K562 treated with DMSO at 1 percent for 24 hours (cell line): ENCODE data around the gene FBXL19. TPM values are rescaled to one million over a fixed set of nuclear protein-coding genes. Genes with fewer than 3 reads are reported as not detected.

Experiments used
- total RNA-seq: library from RNA; unstranded; fragments of 300-600 nt; gene quantifications from 2 replicates; pipeline ENCODE4 v1.2.3, GENCODE V29; 2022; ENCODE audit warnings: low read depth; ENCODE audit not compliant: insufficient read depth

FBXL19 gene, protein sequence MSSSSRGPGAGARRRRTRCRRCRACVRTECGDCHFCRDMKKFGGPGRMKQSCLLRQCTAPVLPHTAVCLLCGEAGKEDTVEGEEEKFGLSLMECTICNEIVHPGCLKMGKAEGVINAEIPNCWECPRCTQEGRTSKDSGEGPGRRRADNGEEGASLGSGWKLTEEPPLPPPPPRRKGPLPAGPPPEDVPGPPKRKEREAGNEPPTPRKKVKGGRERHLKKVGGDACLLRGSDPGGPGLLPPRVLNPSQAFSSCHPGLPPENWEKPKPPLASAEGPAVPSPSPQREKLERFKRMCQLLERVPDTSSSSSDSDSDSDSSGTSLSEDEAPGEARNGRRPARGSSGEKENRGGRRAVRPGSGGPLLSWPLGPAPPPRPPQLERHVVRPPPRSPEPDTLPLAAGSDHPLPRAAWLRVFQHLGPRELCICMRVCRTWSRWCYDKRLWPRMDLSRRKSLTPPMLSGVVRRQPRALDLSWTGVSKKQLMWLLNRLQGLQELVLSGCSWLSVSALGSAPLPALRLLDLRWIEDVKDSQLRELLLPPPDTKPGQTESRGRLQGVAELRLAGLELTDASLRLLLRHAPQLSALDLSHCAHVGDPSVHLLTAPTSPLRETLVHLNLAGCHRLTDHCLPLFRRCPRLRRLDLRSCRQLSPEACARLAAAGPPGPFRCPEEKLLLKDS
- 30.5 TPM in 2 replicates for total RNA-seq

GRCh38 chr16:30923554-30924075, at the start of gene FBXL19:
Gene FBXL19 (plus strand): TSS chr16:30923572. CDS start chr16:30925755, 2,183 bp downstream.

DNA sequence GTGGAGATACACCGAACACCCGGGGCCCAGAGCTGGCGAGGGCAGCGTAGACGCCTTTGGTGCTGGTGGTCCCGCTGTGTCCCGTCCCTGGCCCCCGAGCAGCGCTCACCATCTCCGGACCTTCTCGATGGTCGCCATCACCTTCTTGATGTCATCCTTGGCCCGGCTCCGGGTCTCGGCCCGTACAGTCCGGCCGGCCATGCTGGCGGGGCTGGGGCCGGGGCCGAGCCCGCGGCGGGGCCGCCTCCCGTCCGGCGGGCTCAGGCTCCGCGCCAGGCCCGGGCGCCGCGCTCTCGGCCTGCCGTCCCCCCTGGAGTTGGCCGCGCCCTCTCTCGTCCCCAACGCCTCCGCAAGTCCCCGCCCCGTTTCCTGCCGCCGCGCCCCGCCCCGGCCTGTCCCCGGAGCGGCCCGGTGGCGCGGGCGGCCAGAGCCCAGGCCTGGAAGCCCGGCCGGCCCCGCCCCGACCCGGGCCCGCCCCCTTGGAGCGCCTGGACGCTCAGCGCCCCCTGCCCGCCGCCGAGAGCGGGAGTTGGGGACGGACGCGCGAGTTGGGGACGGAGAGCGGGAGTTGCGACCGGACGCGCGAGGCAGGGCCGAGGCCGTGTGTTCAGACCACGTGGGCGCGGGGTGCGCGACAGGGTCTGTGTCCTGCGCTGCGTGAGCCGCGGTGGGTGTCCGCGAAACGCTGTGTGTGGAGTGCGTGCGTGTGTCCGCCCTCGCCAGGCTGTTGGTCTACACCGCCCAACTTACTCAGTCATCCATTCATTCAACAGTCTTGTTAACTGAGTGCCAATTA, 29.4 kb upstream of the FBXL19 start, which contains the start of gene BCL7C:
TSS of gene BCL7C (minus strand) at position 334 of the 796 bp plus-strand sequence. CDS start at position 201, 133 bp downstream.

DNA sequence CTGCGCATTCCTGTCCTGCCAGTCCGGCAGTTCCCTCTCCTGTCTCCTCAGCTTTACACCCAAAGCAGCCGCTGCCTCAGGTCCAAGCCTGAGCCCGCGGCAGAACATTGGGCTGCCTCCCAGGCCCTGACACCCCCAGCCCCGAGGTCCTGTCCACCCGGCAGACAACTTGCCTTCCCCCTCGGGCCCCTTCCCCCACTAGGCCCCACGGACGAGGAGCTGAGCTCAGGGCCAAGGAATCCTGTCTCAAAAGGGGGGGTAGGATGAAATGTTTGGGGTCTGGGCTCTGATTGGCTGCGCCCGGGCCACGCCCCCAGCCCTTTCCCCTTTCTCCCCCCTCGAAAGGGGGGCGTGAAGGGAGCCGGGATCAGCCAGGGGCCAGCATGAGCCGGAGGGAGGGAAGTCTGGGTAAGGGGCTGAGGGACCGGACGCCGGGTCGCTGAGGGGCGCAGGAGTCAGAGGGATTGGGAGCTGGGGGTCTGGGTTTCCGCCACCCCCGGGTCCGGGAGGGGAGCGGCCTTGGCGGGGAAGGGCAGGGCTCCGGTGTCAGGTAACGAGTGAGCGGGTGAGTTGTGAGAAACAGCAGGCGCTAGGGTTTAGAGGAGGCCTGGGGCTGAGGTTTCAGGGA, 27.0 kb upstream of the FBXL19 start, which contains the start of gene CTF1:
TSS of gene CTF1 (plus strand) at position 354 of the 628 bp plus-strand sequence. CDS start at position 384, 30 bp downstream.

GRCh38 chr16:30948667-30949649, 25.6 kb downstream of the FBXL19 start, which contains the start of gene ORAI3:
Gene ORAI3 (plus strand): TSS chr16:30949068. CDS start chr16:30949290, 222 bp downstream.

DNA sequence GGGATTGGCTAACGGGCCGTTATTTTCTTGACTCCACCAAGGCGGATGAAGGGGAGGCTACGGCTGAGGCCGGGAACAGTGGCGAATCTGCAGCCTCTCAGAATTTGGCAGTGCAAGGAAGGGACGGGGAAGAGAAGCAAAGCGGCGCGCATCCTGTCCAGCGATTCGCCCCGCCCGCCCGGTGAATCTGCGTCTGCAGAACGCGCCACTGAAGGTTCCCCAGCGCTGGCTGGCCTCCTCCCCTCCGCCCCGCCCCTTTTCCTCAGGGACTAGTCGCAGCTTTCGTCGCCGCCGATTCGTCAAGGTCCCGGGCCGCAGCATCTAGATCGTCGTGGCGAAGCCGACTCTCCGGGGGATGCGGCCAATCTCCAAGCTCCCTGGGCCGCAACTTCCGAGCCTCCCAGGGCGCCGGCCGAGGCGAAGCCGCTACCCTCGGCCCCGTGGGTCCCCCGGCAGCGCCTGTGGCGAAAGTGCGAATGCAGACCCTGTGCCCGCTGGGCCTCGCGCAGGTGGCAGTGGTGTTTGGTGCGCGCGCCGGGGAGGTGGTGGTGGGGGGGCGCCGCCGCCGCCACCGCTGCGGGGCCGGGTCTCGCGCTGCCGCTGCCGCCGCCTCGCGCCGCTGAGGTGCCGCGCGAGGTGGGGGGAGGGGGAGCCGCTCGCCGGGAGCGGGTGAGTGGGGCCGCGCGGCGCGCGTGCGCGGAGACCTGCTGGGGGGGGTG, 34.2 kb downstream of the FBXL19 start, which contains the start of gene SETD1A:
TSS of gene SETD1A (plus strand) at position 299 of the 719 bp plus-strand sequence. CDS start 978 bp downstream, outside the sequence.

GRCh38 chr16:30984669-30985400, 61.5 kb downstream of the FBXL19 start, which contains the start of gene HSD3B7:
Gene HSD3B7 (plus strand): TSS chr16:30985207. CDS start chr16:30985659, 452 bp downstream.

Other genes starting within 250 kb of the FBXL19 start
- 30.5 and 36.6 TPM in 2 replicates for gene SRCAP, start 224.4 kb upstream of the FBXL19 start, total RNA-seq
- gene PHKG2, start 175.1 kb upstream of the FBXL19 start, total RNA-seq: 50.6 and 51.7 TPM in 2 replicates
- gene CFAP119, start 161.5 kb upstream of the FBXL19 start, total RNA-seq: 12.9 and 15.0 TPM in 2 replicates
- 95.9 and 110 TPM in 2 replicates for gene RNF40, start 161.2 kb upstream of the FBXL19 start, total RNA-seq
- gene ZNF629, start 136.4 kb upstream of the FBXL19 start, total RNA-seq: 16.4 and 17.8 TPM in 2 replicates
- gene BCL7C, start 29.5 kb upstream of the FBXL19 start, total RNA-seq: 39.7 and 39.8 TPM in 2 replicates
- gene CTF1, start 27.0 kb upstream of the FBXL19 start, total RNA-seq: 3.7 and 4.2 TPM in 2 replicates
- gene ORAI3, start 25.5 kb downstream of the FBXL19 start, total RNA-seq: 86.5 and 97.3 TPM in 2 replicates
- 21.2 and 22.6 TPM in 2 replicates for gene SETD1A, start 34.2 kb downstream of the FBXL19 start, total RNA-seq
- gene HSD3B7, start 61.6 kb downstream of the FBXL19 start, total RNA-seq: 41.6 and 42.7 TPM in 2 replicates
- 0.65 and 0.82 TPM in 2 replicates for gene STX1B, start 87.1 kb downstream of the FBXL19 start, total RNA-seq
- gene STX4, start 110.0 kb downstream of the FBXL19 start, total RNA-seq: 48.7 and 57.8 TPM in 2 replicates
- gene ZNF668, start 150.7 kb downstream of the FBXL19 start, total RNA-seq: 20.7 and 21.1 TPM in 2 replicates
- 20.6 and 23.7 TPM in 2 replicates for gene ZNF646, start 150.8 kb downstream of the FBXL19 start, total RNA-seq
- gene PRSS53, start 165.4 kb downstream of the FBXL19 start, total RNA-seq: 3.0 and 3.1 TPM in 2 replicates
- gene VKORC1, start 171.2 kb downstream of the FBXL19 start, total RNA-seq: 203 and 206 TPM in 2 replicates
- gene BCKDK, start 184.8 kb downstream of the FBXL19 start, total RNA-seq: 57.1 and 65.5 TPM in 2 replicates
- 76.8 and 93.8 TPM in 2 replicates for gene KAT8, start 194.1 kb downstream of the FBXL19 start, total RNA-seq
- gene PRSS8, start 212.2 kb downstream of the FBXL19 start, total RNA-seq: 56.3 and 61.3 TPM in 2 replicates
- gene PRSS36, start 226.5 kb downstream of the FBXL19 start, total RNA-seq: 0.45 TPM in 1 of 2 replicates, not detected in the other